SHP77 (cell line): ENCODE data around the gene NMT1.

Source experiments
- DNase-seq, 2 experiments: peaks; one replicate each; lab custom pipeline; 2025; lab: John Stamatoyannopoulos, UW

Gene NMT1

DNA sequence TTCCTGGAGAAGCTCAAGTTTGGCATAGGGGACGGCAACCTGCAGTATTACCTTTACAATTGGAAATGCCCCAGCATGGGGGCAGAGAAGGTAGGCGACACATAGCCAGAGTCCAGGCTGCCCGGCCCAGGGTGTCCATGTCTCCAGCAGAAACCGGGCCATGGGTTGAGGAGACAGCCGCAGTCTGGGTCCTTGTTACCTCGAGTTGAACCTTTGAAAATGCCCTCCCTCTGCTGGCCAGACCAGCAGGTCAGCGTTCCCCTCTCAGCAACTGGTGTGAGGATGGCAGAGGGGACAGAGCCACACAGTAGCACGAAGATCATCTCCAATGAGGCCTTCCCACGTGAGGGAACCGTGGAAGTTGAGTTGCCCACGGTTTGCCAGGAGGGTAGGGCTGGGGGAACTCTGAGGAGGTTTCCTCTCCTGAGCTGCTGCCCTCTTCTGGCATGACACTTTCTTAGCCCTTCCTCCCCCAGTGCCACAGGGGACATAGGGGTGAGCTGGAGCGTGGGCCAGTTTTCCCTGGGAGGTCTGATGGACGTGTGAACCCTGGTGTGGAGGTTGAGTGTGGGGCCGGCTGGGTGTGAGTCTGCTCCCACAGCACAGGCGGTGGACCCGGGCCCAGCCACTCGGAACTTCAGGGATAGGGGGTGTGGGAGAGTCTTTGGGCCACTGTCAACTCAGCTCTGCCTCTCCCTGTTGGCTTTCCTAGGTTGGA is 43.9 kb downstream of the NMT1 start:
- no peak for DNase-seq

DNA sequence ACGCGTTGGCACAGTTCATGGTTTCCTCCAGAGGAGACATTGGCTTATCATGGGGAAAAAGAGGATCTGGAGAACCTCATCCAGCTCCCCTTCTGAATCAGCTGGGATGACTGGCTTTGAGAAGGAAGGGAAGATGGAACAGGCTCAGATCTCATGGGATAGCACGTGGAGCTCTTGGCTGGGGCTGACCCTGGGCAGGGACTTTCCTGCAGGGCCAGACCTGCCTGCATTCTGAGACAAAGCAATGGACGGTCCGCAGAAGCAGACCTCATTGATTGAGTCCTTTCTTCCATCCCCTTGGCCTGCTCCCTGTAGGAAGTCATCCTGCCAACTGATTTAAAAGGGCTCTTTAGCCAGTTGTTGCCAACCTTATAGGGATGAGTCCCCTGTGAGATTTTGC is 45.0 kb downstream of the NMT1 start:
- no peak for DNase-seq

DNA sequence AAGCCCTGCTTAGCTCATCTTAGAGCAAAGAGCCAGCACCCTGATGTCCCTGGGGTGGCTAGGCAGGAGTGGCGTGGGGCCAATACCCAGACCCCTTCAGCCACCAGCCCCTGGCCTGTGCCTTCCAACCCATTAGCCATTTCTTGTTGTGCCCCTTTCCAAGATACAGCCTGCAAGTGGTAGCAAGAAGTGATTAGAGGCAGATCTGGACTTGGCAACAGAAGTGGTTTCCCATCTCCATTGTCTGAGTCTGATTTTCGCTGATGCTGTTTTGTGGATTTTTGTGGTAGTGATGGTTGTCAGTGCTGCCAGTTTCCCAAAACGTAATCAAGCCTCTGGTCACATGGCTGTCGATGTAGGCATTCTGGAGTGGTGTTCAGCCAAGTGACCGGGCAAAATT is 45.5 kb downstream of the NMT1 start:
- DNase-seq: no peak

DNA sequence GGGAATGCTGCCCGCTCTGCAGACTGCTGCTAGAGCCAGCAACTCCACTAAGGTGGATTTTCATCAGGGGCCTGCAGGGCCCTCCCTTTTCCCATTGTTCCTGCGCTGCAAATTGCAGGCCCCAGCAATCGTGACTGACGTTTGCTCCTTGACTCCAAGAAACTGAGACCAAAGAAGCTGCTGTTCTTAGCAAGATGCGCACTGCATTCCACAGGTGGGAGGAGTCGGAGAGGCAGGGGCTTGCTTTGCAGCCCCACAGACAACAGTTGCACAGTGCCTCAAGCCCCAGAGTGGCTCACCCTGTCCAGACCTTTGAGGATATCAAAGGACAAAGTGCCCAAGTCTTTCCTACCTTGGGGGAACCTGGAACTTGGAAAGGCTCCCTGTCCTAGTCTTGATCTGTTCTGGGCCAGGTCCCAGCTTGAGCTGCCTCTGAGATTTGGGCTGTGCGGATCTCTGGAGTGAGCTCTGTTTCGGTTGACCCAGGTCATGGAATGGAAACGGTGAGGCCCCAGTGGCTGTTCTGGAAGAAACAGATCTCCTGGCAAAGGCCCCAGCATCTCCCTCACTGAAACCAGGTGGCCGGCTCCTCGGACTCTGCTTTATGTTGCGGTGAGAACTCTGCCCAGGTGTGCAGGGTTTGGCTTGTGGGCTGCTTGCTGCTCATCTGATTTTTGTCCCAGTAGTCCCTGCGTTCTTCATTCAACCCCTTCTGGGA is 46.3 kb downstream of the NMT1 start:
- DNase-seq: no peak

DNA sequence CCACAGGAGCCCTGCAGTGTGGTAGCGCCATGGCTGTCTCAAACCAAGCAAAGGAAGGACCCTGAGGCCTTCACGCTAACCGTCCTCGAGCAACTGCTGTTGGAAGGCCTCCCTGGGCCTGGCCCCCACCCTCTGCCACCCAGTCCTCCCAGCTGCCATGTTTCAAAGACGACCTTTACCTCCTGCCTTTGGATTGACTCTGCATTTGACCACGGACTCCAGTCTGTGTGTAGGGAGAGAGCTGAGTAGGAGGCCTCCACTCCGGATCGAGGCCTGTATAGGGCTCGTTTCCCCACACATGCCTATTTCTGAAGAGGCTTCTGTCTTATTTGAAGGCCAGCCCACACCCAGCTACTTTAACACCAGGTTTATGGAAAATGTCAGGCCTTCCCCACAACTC is 46.9 kb downstream of the NMT1 start:
- DNase-seq: no peak

DNA sequence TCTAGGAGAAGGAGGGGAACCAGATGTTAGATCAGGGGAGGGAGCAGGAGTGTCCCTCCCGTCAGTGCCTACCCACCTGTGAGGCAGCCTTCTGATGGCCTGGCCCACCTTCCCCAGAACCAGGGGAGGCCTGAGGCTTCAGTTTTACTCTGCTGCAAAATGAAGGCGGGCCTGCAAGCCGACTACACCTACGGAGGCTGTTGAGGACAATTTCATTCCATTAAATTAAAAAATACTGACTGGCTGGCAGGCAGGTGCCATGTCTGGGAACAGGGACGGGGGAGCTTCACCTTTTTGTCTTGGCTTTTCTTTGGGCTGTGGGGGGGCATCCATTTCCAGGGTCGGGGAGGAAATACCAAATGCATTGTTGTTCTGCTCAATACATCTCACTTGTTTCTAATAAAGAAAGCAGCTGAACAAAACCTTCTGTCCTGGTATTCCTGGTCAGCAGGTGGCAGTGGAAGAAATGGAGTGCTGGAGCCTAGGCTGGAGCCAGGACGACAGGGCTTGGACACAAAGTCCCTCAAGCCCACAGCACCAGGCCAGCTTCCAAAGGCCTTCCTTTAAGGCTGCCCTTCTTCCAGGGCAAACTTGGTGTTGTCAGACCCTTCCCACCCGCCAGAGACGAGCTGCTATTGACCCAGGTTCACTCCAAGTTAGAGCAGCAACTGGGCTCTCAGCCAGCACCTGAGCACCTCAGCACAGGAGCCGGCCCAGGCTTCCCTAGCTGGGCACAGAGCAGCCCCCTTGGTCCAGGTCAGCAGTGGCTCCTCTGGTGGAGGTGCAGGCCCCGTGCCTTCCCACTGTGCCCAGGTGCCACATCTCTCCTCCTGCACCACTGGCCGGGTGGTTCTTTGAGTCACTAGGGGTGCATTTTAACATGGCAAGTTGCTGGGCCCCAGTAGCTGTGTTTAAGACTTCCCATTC is 47.7 kb downstream of the NMT1 start:
- DNase-seq: no peak

DNA sequence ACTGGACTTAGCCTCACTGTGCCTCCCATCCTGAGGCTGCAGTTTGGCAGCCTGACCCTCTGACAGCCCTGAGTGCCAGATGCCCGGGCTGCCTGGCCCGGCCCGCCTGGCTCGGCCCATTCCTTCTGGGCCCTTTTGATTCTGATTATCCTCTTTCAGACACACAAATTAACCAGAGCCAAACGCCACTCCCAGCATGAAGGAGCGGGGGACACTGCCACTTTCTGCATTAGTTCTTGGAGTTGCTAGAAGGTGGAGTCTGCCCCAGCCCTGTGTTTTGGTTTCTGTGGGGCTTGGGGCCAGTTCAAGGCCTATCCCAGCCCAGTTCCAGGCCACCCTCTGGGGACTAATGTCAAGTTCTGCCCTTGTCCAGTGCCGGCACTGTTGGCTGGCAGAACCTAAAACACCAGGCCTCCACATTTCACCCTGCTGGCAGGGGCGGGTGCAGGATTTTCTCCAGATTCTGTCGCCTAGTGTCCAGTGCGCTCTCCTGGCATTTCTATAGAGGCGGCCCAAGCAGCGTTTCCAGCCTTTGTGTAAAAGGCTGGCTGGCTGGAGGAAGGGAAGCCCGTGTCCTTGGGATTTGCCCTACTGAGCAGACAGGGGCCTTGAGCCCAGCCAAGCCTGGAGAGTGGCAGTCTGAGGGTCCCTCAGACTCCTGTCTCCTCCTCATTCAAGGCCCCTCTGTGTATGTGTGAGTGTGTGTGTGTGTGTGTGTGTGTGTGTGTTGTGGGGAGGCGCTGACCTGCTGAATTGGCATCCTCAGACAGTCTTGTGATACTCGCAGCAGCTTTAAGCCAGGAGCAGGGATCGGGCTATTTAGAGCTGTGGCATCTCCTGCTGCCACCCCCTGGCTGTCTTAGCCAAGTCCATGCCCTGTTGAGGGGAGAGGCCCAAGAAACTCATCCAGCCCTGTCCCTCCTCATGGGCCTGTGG is 49.8 kb downstream of the NMT1 start:
- DNase-seq: no peak

DNA sequence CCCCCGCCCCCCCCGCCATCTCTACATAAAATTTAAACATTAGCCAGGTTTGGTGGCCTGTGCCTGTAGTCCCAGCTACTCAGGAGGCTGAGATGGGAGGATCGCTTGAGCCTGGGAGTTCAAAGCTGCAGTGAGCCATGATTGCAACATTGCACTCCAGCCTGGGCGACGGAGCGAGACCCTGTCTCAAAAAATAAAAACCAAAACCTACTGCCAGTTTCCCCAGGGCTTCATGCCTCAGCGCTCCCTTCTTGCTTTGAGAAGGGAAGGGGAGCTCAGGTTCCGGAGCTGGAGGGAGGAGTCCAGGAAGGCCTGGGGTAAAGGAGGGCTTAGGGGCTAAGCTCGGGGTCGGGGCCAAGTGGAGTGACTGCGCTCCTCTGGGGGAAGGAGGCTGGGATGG is 50.7 kb downstream of the NMT1 start:
- no peak for DNase-seq

DNA sequence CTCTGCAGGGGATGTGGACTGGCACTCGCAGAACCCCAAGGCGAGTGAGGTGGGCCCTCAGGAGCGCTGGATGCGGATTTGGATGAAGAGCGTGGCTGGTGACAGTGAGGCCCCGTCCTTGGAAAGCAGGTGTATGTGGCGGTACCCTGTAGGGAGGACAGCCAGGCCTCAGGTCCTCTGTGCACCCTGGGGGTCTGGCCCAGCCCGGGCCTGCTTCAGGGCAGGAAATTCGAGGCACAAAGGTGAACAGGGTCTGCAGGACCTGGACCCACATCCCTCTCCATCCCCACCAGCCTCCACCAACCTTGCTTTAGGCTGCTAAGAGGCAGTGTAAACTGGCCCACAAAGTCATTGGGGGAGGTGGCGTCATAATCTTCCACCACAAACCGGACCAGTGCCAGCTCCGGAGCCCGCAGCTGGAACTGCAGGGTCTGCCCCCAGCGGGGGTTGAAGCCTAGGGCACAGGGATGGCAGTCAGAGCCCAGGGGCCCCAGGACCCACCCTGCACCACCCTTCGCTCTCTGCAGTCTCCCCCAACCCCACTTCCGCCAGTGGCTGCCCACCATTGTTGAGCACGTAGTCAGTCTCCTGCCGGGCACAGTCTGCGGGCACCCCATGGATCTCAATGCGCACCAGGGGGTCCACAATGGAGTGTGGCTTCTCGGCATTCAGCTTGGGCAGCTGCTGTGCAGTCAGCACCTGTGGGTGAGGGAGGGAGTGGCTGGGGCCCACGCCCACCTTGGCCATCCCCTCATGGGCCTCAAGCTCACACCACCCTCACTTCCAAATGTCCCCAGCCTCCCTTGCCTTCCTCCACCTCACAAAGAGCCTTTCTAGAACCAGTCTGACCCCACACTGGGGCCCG is 51.7 kb downstream of the NMT1 start:
- no peak for DNase-seq

DNA sequence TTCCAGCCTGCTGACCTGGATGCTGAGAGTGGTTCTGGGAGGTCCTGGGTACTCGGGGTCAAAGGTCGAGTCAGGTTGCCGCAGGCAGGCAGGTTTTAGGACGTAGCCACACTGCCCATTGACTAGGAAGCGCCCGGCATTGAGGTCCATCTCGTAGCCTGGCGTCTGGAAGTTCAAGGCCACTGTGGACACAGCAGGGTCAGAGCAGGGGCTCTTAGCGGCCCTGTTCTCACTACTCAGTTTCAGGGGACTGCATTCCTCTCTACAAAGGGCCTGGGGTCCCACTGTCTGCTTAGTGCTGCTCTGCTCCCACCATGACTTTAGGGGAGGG is 52.3 kb downstream of the NMT1 start:
- DNase-seq: no peak

DNA sequence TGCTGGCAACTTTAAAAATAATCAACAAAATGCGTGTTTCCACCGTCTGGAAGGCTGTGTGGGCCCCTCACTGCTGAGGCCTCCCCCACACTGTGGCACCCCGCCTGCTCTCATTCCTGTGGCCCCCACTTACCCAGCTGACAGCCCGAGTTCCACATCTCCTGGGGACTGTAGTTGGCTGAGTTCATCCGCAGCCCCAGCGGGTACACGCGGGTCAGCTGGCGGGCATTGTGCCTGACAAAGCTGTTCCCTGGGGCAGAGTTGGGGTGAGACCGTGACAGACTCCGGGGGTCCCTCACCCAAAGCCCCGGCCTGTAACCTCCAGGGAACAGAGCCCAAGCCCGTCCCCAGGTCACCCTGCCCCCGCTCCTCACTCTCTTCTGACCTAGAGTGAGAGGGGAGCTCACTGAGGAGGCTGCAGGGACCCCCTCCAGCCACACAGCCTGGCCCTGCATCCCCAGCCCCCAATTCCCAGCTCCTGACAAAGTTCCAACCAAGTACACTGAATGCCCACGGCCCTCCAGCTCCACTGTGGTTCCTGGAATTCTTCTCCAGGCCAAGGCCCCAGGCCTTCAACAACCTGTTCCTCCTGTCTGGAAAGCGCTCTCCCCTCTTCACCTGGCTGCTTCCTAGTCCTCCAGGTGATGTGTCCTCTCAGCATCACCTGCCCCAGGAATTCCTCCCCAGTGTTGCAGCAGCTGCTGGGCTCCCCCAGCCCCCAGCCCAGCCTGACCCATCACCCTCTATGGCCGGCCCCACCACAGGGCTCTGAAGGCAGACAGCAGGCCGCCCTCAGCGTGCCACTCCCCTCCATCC is 53.2 kb downstream of the NMT1 start:
- DNase-seq: no peak

DNA sequence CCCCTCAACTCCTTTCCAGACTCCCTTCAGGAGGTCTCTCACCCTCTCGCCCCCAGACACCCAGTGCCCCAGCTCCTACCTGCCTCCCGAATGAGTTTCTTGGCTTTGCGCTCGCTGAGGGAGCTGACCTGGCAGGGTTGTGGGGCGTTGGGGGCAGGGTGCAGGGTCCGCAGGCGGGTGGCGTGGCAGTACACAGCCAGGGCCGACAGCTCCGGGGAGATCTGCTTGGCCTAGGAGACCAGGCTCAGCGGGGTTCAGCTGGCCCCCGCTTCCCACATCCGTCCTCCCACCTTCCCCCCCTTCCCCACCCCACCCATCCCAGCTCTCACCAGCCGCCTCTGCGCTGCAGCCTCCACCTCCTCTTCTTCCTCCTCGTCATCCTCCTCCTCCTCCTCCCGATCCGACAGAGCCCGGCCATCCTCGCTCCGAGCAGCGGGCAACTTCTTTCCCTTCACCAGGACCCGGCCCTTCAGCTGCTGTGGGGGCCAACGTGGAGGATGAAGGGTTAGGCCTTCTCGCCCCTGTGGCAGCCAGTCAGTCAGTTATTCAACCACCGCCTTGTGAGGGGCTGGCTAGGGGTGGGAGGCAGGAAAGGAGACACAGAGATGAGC is 54.0 kb downstream of the NMT1 start:
- no peak for DNase-seq

DNA sequence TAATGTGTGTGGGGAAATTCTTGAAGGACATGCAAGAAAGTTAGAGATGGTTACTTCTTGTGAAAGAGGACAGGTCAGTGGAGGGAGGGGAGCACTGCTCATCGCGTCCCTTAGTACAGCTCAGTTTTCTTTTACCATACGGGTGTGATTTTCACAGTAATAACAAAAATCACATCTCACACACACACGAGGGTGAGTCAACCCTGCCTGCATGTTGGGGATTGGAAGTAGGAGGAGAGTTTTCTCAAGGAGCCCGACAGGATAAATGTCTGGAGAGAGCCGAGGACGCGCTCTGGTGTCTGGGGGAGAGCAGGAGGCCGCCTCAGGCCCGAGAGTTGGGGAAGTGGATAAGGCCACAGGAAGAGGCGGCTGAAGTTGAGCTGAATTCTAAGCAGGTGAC is 54.8 kb downstream of the NMT1 start:
- DNase-seq: no peak

DNA sequence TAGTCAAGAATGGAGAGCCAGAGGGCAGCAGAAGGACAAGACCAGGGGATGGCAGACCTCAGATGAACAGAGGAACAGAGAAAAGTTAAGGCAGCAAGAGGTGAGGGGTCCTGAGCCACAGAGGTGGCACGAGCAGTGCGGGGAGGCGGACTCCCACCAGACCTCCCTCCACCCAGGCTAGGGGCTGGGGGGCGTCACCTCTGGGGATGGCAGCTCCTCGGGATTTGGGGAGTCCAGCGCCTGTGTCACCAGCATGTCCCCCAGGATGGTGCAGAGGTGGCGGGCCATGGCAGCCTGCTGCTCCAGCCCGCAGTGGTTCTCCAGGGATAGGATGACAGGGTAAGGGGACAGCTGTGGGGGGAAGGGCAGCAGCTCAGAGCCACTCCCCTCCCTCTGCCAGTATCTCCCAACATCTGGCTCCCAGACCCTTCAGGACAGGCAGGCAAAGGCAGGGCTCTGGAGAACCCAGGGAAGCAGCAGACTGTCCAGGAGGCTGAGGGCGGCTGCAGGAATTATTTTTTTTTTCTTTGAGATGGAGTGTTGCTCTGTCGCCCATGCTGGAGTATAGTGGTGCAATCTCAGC is 55.4 kb downstream of the NMT1 start:
- no peak for DNase-seq

DNA sequence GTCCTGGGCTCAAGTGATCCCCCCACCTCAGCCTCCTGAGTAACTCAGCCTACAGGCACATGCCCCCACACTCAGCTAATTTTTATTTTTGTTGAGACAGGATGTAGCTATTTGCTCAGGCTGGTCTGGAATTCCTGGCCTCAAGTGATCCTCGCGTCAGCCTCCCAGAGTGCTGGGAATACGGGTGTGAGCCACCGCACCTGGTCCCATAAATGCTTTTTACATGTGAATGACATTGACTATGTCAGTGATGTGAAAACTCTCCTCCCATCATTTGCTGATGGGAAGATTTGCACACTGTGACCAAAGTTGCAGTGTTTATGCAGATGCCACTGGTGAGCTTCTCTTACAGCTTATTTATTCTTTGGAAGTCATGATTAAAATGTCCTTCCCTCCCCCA is 56.2 kb downstream of the NMT1 start:
- DNase-seq: no peak

DNA sequence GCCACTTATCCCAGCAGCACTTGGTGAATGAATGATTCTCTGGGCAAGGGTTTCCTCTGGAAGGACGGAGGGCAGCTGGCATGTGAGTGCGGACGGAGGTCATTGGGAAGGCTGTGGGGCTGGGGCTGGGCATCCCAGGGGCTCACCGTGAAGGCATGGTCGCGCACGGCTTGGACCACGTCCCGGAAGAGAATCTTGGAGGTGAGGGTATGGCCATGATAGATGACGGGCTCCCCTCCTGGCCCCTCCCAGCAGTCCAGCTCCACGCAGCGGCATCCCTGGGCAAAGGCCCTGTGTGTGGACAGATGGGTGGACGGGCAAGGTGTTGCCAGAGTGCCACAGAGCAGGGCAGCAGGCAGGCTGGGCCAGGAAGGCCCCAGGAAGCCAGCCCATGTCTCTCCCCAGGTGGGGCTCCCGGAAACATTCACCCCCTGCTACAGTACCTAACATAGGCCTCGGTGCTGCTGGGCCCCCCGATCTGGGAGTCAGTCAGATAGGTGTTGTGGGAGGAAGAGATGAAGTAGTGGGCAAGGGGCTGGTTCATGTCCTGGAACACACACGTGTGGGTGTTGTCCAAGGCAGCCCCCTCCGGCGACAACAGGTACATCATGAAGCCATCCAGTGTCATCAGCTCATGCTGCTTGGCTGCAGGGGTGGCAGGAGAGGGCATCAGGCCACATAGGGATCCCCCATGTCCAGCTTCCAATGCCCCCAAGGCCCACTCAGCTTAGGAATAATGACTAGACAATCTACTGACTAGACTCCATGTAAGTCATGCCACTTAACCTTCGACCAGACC is 56.9 kb downstream of the NMT1 start:
- DNase-seq: no peak

DNA sequence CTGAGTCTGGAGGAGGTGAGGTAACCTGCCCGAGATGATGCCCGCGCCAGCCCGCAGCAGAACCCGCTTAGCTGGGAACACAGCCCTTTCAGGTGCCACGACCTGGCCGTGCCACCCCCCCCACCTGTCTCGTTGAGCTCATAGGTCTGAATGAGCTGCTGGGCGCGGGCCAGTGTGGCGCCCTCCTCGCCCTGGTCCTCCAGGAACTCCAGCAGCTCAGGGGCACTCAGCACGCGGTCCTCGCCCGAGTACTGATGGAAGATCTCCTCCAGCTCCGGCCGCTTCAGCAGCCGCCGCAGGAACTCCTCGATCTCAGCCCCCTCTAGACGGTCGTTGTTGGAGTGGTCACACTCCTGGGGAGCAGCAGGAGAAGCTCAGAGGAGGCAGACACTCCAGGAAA is 57.6 kb downstream of the NMT1 start:
- no peak for DNase-seq

DNA sequence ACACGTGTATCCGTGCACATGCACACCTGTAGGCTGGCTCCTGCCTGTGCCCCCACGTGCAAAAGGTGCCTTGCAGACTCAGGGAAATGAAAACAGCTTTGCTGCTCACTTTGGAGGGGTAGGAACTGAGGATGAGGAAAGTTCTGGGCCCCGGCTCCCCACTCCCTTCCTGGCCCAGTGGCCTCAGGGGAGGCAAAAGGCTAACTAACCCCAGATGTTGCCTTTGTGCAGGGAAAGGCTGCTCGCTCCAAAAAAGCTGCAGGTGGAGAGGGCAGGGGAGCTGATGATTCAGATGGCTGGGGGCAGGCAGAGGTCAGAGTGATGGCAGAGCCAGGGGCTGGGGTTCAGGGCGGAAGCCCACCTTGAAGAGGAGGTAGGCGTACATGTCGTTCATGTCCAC is 58.8 kb downstream of the NMT1 start:
- DNase-seq: no peak
